Fibroblast of mammary gland (primary cell): ENCODE results near the gene CD207.

ENCODE experiments used
- DNase-seq: peaks from one replicate; pipeline ENCODE4 v3.0.0-alpha.2; 2010; ENCODE audit warnings: low read depth
- H3K4me3 ChIP-seq: 2 replicates; pipeline ENCODE4 v1.5.1; 2011; ENCODE audit warnings: low read depth, mild to moderate bottlenecking, low read length, moderate library complexity; ENCODE audit not compliant: control insufficient read depth
- CTCF ChIP-seq: conservative IDR thresholded peaks from 2 replicates; pipeline ENCODE4 v1.5.1; 2011; ENCODE audit warnings: low read depth, low read length, inconsistent platforms; ENCODE audit not compliant: control insufficient read depth, insufficient read depth

CD207 gene

GRCh38 chr2:70784320-70784719, 51.3 kb downstream of the CD207 start:
- no peak for DNase-seq
- TF ChIP-seq CTCF: no peak
- H3K4me3 ChIP-seq: no peak overlapping the region
